Smooth muscle cell (in vitro differentiated cells): ENCODE measurements around the gene ELMOD3. TPM values are rescaled to one million over a fixed set of nuclear protein-coding genes. Genes with fewer than 3 reads are reported as not detected.

Experiments
- DNase-seq: peaks from one replicate; lab custom pipeline; 2025; ENCODE audit not compliant: unreplicated experiment; lab: John Stamatoyannopoulos, UW
- H2AFZ ChIP-seq: fragments of 200-600 bp; sonication (generic); 2 replicates; pipeline ENCODE4 v1.6.0; 2016; ENCODE audit warnings: antibody characterized with exemption, low read depth, mild to moderate bottlenecking
- H3F3A ChIP-seq: fragments of 200-600 bp; sonication (generic); 2 replicates; pipeline ENCODE4 v1.6.0; 2017; ENCODE audit warnings: antibody characterized with exemption, low read depth
- H3K27ac ChIP-seq: fragments of 200-600 bp; sonication (generic); 2 replicates; pipeline ENCODE4 v1.5.1; 2016; ENCODE audit warnings: low read depth, mild to moderate bottlenecking
- H3K27me3 ChIP-seq: fragments of 200-600 bp; sonication (generic); 2 replicates; pipeline ENCODE4 v1.6.1; 2016; ENCODE audit warnings: low read depth, mild to moderate bottlenecking
- H3K36me3 ChIP-seq: fragments of 200-600 bp; sonication (generic); 2 replicates; pipeline ENCODE4 v1.5.1; 2016; ENCODE audit warnings: low read depth
- H3K4me1 ChIP-seq: fragments of 200-600 bp; sonication (generic); 2 replicates; pipeline ENCODE4 v1.5.1; 2016; ENCODE audit warnings: low read depth
- H3K4me2 ChIP-seq: fragments of 200-600 bp; sonication (generic); 2 replicates; pipeline ENCODE4 v1.6.0; 2016; ENCODE audit warnings: mild to moderate bottlenecking
- H3K4me3 ChIP-seq: fragments of 200-600 bp; sonication (generic); 2 replicates; pipeline ENCODE4 v1.5.1; 2016; ENCODE audit warnings: mild to moderate bottlenecking
- H3K79me2 ChIP-seq: fragments of 200-600 bp; sonication (generic); 2 replicates; pipeline ENCODE4 v1.6.0; 2016; ENCODE audit warnings: low read depth, mild to moderate bottlenecking
- H3K9ac ChIP-seq: fragments of 200-600 bp; sonication (generic); 2 replicates; pipeline ENCODE4 v1.6.0; 2016; ENCODE audit warnings: low read depth
- H3K9me3 ChIP-seq: fragments of 200-600 bp; sonication (generic); replicated peaks from 2 replicates; pipeline ENCODE4 v1.5.1; 2016; ENCODE audit warnings: low read depth
- H4K20me1 ChIP-seq: fragments of 200-600 bp; sonication (generic); 2 replicates; pipeline ENCODE4 v1.6.0; 2016; ENCODE audit warnings: low read depth
- WGBS: methylation state at CpG from one replicate; pipeline ENCODE4 v1.1.7; 2016; ENCODE audit warnings: low lambda C conversion rate; 5-methylcytosine and 5-hydroxymethylcytosine counted together
- polyA plus RNA-seq: library from polyadenylated mRNA; unstranded; fragments of >200 nt; fragmentation: Nextera tagmentation; extraction: Ambion mirVana; gene quantifications from 2 replicates; pipeline ENCODE4 v1.2.1, GENCODE V29; 2016
- total RNA-seq: library from RNA; depleted of rRNA; stranded (reverse); fragments of >200 nt; gene quantifications from 2 replicates; pipeline ENCODE4 v1.2.3, GENCODE V29; 2014
- TF ChIP-seq, protein P1 (sequence below): fragments of 200-600 bp; sonication (generic); IDR thresholded peaks from 2 replicates; pipeline ENCODE4 v1.5.1; 2017; ENCODE audit warnings: borderline replicate concordance, mild to moderate bottlenecking, antibody characterized with exemption; ENCODE audit not compliant: insufficient read depth, poor library complexity, severe bottlenecking

ELMOD3 gene
- total and polyA plus RNA-seq, 2 experiments from 2014 or later = 13.3 to 15.2 TPM

DNA sequence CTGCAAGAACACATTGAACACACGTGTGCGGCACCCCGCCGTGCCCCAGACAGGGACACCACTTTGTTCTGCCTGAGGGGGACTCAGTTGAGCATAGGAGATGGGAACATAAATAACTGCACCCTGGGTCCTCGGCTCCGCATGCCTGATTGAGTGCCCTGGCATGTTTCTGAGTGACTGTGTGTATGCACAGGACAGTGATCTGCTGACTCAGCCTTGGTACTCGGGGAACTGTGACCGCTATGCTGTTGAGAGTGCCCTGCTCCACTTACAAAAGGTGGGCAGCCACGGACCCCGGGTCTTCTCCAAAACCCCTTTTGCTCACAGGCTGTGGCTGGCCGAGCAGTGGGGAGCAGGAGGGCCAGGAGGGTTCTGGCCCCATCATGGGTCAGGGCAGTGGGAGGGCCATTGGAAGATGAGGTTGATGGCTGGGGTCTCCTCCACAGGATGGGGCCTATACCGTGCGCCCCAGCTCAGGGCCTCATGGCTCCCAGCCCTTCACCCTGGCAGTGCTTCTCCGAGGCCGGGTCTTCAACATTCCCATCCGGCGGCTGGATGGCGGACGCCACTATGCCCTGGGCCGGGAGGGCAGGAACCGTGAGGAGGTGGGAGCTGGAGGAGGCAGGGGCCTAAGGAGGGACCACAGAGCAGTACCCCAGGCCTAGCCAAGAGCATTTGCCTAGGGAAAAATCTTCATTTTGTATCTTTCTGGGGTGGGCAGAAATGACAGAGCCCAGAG, 80.8 kb downstream of the ELMOD3 start:
- no peaks in the 10 kb centered on the region for H3K36me3 ChIP-seq
- peaks cover 6% of the 10 kb centered on the region for H3F3A ChIP-seq
- H3K4me1 ChIP-seq = peaks cover 33% of the 10 kb centered on the region
- H3K9me3 ChIP-seq = no peaks in the 10 kb centered on the region
- H3K27me3 ChIP-seq = no peaks in the 10 kb centered on the region
- H4K20me1 ChIP-seq = no peaks in the 10 kb centered on the region
- H2AFZ ChIP-seq = no peak overlapping the region
- H3K4me3 ChIP-seq = no peak overlapping the region
- WGBS = 95% methylated on average over 20 of the region's 21 CpGs
- no peak overlapping the region for H3K9ac ChIP-seq
- no peak for DNase-seq
- H3K4me2 ChIP-seq = no peak overlapping the region
- TF ChIP-seq, protein P1, sequence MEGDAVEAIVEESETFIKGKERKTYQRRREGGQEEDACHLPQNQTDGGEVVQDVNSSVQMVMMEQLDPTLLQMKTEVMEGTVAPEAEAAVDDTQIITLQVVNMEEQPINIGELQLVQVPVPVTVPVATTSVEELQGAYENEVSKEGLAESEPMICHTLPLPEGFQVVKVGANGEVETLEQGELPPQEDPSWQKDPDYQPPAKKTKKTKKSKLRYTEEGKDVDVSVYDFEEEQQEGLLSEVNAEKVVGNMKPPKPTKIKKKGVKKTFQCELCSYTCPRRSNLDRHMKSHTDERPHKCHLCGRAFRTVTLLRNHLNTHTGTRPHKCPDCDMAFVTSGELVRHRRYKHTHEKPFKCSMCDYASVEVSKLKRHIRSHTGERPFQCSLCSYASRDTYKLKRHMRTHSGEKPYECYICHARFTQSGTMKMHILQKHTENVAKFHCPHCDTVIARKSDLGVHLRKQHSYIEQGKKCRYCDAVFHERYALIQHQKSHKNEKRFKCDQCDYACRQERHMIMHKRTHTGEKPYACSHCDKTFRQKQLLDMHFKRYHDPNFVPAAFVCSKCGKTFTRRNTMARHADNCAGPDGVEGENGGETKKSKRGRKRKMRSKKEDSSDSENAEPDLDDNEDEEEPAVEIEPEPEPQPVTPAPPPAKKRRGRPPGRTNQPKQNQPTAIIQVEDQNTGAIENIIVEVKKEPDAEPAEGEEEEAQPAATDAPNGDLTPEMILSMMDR = no peak
- H3K27ac ChIP-seq = no peak overlapping the region
- H3K79me2 ChIP-seq = no peaks in the 10 kb centered on the region

DNA sequence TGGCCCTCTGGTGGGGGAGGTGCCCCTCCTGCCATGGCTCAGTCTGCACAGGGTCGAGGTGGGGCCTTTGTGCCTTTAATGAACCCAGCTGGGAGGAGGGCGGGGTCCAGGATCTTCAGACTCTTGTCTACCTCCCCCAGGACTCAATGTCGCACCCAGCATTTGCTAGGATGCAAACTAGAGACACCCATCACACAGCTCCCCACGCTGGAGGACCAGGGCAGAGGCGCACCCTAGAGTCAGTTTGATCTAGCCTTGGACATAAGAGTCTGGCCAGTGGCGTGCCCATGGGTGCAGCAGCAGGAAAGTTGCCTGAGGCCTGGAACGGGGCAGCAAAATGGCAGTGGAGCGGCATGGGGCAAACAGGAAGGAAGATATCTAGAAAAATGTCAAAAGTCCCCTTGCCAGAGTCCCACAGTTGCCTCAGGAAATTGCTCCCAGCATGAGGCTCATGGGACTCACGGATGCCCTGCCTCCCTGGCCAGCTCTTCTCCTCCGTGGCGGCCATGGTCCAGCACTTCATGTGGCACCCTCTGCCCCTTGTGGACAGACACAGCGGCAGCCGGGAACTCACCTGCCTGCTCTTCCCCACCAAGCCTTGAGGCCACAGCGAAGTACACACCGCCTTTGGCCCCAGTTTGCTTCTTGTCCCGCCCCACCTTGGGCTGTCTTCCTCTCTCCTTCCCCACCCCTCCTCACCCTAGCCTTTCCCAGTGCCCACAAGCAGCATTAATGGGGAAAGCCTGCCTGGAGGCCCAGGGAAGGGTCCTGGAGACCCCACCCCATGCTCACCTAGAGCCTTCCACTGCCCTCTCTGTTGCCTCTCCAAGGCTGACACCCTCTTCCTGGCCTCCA, 81.6 kb downstream of the ELMOD3 start:
- no peak for DNase-seq
- no peaks in the 10 kb centered on the region for H4K20me1 ChIP-seq
- no peaks in the 10 kb centered on the region for H3K27me3 ChIP-seq
- peaks cover 6% of the 10 kb centered on the region for H3F3A ChIP-seq
- H3K4me2 ChIP-seq = no peak overlapping the region
- no peak overlapping the region for H3K27ac ChIP-seq
- 94% methylated on average over 16 of the region's 16 CpGs for WGBS
- H2AFZ ChIP-seq = no peak overlapping the region
- H3K9ac ChIP-seq = no peak overlapping the region
- no peak overlapping the region for H3K4me3 ChIP-seq
- H3K9me3 ChIP-seq = no peaks in the 10 kb centered on the region
- no peaks in the 10 kb centered on the region for H3K36me3 ChIP-seq
- TF ChIP-seq, protein P1 = no peak
- H3K4me1 ChIP-seq = peaks cover 25% of the 10 kb centered on the region
- H3K79me2 ChIP-seq = no peaks in the 10 kb centered on the region

DNA sequence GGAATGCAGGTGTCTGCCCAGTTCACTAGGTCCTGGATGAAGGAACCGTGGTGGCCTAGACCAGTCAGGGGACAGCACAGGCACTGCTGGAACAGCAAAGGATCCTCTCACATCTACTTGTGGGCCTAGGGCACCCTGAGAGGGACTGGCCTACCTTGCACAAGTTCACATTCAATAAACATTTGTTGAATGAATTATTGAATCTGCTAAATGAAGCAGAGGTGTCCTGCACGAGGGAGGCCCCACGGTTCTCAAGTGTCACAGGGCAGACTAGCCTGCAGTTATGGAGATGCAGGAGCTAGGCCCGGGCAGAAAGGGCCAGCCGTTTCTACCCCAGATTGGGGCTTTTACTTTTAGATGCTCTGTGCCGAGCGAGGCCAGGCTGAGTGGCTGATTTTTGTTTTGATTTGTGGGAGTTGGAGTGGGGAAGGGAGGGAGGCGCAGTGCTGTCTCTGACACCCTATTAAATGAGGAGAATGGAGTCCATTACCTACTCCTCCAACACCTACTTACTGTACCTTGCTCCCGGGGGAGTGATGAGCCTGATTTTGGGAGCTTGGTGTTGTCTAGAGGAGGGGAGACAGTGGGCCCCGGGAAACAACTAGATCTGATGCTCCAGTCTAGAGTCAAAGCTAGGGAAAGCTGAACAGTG, 82.4 kb downstream of the ELMOD3 start:
- Histone ChIP-seq H3K4me1 (peaks cover 17% of the 10 kb centered on the region), H3K9me3 (no peaks in the 10 kb centered on the region), H3K4me3 (peak overlapping the region; percentile 52), H3K79me2 (no peaks in the 10 kb centered on the region), H3K9ac (peak overlapping the region; percentile 92), H3K4me2 (peak overlapping the region; percentile 90), H3K27me3 (no peaks in the 10 kb centered on the region), H3K36me3 (no peaks in the 10 kb centered on the region), H3K27ac (peak overlapping the region; percentile 97), H2AFZ (peak overlapping the region; percentile 61), H4K20me1 (no peaks in the 10 kb centered on the region), H3F3A (peaks cover 6% of the 10 kb centered on the region)
- 71% methylated on average over 10 of the region's 10 CpGs for WGBS
- no peak for DNase-seq
- TF ChIP-seq, protein P1 = no peak
